GM19438 (cell line): Measurements from ENCODE around the gene OR6B2.

Experiments
- ATAC-seq: cut with Tn5 transposase; IDR thresholded peaks from one replicate; pipeline ENCODE4 v1.9.1; 2021; ENCODE audit warnings: low read depth; ENCODE audit not compliant: unreplicated experiment

The OR6B2 gene

GRCh38 chr2:240042740-240043139 is 12.5 kb upstream of the OR6B2 start:
- ATAC-seq = no peak

DNA sequence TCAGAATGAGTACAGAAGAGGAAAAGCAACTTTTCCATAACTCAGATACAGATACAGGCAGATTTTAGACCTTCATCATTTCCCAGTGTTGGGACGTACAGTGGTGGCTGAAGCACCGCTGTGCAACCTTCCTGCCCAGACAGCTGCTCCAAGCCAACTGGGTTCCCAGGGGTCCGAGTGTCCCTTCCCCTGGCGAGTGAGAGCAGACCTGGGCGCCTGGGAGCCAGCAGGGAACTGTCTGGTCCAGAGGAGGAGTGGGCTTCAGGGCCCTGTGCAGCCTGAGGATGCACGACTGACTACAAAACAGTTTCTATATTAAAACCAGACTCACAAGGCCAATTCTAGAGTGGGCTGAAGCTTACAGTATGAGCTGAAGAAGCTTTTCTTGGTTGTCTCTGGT is 11.1 kb upstream of the OR6B2 start:
- ATAC-seq = no peak

DNA sequence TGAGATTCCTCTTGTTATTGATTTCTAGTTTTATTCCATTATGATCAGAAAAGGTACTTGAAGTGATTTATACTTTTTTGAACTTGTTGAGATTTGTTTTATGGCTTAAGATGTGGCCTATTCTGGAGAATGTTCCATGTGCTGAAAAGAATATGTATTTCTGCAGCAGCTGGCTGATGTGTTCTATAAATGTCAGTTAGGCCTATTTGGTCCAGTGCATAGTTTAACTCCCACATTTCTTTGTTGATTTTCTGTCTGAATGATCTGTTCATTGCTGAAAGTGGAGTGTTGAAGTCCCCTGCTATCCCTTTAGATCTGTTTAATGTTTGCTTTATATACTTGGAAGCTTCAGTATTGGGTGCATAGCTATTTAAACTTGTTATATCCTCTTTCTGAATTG is 7.1 kb upstream of the OR6B2 start:
- ATAC-seq = no peak

- no peak for ATAC-seq
Observed at GRCh38 chr2:240033330-240033678, 3.1 kb upstream of the OR6B2 start.

DNA sequence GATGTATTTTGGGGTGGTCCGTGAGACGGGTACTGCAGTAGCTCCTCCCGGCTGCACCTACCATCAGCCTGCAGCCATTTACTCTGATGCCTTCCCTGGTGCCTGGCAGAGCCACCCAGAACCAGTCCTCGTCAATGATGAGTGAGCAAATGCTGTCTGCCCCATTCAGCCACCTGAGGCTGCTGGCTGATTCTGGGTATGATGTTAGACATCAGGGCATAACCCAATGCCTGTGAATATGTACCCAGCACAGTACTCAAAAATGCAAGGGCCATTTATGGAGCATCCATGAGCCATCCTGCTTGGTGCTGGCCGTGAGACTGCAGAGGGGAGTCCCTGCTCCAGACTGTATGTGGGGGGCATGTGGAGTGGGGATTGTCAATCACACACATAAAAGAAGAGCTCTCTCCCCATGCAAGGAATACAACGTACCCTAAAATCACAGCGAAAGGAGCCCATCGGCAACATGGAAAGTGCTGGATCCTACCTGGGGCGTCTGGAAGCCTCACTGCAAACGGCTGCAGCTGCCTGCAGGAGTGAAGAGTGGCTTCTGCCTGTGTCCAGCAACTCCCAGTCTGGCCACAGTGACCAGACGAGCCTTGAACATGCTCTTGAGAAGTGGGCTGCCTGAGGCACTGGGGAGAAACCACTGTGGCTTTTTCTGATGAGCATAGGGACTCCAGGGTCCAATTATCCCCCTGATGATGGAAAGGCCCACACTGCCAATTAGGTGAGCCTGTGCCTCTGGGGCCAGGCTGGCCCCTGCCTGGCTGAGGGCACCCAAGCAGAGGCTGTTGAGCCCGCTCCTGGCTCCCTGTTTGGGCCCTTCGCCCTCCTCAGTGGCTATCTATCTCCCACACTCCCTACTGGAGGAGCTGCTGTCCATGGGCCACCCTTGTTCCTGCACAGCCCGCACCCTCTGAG is 2.4 kb upstream of the OR6B2 start:
- ATAC-seq = no peak

- ATAC-seq = no peak
Observed at GRCh38 chr2:240024766-240025165, 5.5 kb downstream of the OR6B2 start.

GRCh38 chr2:240023792-240024191 is 6.4 kb downstream of the OR6B2 start:
- no peak for ATAC-seq

DNA sequence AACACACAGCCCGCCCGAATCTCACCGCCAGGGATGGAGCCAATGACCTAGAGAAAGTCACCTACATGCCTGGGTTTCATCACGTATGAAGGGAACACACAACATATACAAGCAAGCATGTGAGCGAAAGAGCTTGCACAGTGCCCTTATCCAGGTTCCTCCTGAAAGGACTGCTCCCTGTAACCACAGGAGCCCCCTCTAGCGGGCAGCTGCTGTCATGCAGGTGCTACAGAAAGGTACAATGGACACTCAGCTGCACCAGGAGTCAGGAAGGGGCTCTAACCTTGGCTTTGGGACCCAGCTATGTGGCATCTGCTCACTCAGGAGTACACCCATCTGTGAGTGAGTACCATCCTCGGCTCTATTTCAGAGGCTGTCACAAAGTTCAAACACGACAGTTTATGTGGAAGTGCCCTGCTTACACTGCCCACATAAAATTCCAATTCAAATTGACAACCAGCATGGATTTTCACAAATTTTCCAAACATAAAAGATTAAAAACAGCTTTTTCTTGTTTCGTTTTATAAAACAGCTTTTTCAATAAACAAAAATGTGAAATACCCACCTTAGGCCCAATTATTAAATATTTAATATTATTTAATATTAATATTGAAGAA is 8.6 kb downstream of the OR6B2 start:
- no peak for ATAC-seq

DNA sequence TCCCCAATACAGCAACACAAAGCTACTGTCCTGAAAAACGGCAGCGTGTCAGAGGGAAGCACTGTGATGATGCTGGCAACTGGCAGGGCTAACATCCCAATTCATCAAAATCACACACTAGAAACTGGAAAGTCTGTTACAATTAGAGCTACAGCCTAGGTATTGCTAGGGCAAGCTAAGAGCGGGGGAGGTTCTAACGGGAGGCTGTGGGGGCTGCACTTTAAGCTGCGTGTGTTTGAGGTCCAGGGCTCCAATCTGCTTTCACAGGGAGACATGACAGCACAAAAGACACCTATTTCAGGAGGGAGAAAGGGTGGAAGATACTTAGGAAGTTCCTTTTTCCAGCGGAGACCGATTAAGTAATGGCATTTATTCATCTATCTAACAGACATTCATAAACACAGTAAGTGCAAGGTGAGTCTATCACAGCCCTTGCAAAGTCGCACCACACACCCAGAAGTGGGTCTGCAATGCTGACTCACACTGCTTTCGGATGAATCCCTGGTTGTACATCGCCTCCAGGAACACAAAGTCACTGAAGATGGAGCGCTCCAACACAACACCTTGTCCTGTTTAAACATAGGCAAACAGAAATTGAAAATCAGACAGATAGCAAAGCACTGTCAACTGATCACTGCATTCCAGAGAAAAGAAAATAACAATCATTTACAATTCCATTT is 12.0 kb downstream of the OR6B2 start:
- no peak for ATAC-seq

DNA sequence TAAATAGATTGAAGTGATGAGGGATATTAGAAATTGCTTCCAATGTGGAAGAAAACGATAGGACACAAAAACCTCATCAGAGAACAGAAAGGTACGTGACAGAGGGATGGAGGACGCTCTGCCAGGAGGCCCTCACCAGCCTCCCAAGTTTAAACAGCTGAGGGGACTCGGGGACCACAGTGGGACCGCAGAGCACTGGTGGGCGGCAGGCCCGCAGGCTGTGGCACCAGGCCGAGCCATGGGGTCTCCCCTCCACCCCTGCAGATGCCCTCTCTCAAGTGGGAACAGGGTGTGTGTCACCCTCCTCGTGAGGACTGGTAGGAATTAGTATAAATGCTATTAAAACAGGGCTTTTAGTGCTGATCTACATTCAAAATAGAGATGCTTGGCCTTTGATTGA is 15.9 kb downstream of the OR6B2 start:
- no peak for ATAC-seq

GRCh38 chr2:240013343-240013742 is 16.9 kb downstream of the OR6B2 start:
- ATAC-seq = no peak

GRCh38 chr2:240002983-240003382 is 27.2 kb downstream of the OR6B2 start:
- no peak for ATAC-seq

- ATAC-seq = no peak
Observed at GRCh38 chr2:240000671-240001070, 29.6 kb downstream of the OR6B2 start.

GRCh38 chr2:239997686-239998409 is 32.4 kb downstream of the OR6B2 start:
- ATAC-seq = no peak

DNA sequence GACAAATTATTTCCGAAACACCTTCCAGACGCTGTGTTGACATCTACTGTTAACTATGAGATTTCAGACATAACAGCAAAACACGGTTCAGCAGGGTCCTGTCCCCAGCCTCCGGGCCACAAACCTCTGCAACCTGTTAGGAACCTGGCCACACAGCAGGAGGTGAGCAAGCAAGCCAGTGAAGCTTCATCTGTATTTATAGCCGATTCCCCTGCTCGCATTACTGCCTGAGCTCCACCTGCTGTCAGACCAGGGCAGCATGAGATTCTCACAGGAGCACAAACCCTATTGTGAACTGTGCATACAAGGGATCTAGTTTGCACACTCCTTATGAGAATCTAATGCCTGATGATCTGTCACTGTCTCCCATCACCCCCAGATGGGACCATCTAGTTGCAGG is 36.1 kb downstream of the OR6B2 start:
- ATAC-seq = no peak

DNA sequence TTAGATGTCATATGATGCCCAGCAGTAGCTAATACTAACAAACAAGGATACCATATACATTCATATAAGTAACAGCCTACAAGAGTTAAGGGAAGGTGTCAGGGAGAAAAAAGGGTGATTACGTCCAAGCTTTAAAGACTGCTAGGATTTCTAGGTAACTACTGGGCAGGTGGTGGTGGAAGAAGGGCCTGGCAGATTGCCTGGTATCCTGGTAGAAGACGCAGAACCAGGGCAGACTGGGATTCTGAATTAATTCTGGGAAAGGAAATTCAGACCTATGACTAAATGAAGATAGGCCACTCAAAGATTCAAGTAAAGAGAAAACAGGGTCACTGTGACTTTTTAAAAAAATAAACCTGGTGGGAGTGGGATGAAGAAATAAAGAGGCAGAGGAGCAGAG is 36.9 kb downstream of the OR6B2 start:
- ATAC-seq = no peak

- no peak for ATAC-seq
Observed at GRCh38 chr2:239991689-239992314, 38.4 kb downstream of the OR6B2 start.

DNA sequence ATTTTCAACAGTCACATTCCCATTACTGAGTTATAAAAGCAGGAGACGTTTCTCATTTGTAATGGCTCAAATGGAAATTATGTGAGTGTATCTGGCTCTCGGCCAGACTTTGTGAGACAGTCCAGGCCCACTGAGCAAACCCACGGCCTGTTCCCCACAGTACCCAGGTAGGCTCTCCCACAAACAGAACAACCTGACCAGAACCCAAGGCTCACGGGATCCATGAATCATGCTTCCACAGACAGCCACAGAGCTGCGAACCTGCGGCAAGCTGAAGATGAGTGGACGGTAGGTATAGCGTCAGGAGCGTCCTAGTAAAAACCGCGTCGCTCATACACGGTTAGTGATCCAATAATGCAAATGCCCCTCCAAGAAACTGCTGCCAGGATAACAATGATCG is 39.3 kb downstream of the OR6B2 start:
- no peak for ATAC-seq

GRCh38 chr2:239985356-239985755 is 44.9 kb downstream of the OR6B2 start:
- ATAC-seq = no peak

DNA sequence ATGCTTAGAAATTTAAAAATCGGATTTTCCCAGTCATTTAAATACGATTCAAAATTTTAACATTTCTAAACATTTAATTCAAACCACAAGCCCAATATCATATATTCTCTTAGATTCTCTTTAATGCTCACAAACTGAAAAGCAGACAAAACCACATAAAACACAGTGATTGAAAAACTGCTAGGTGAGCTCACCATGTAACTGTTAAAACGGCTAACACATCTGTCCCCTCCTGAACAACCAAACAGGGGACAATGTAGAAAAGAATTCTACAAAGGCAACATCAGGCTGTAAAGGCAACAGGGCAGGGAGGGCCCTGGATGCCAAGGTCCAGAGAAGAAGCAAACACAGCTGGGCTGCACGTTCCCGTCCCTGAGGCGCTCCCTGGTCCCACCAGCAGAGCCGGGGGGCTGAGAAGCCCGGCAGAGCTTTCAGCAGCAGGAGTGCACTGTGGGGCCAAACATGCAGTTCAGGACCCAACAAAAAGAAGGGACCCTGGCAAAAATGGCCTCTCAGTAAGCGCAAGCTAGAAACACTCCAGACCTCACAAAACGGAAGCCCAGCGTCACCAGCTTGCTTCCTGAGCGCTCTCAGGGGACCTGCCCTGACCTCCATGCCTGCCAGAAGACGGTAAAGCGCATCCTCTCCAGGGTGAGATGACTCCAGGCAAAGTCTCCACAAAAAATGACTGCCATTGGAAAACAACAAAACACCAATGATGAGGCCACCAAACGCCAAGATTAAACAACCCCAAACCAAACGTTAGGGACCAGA is 45.6 kb downstream of the OR6B2 start:
- ATAC-seq = no peak
